HG03196 (cell line): ENCODE results near the gene UPK3B.
"Not testable (repeated sequence)": the region's sequence is repeated elsewhere in the genome, so short reads cannot be mapped to it uniquely, and the experiment has no call there.

Experiments
- ATAC-seq: cut with Tn5 transposase; IDR thresholded peaks from one replicate; pipeline ENCODE4 v1.9.1; 2021; ENCODE audit not compliant: unreplicated experiment

Gene UPK3B

DNA sequence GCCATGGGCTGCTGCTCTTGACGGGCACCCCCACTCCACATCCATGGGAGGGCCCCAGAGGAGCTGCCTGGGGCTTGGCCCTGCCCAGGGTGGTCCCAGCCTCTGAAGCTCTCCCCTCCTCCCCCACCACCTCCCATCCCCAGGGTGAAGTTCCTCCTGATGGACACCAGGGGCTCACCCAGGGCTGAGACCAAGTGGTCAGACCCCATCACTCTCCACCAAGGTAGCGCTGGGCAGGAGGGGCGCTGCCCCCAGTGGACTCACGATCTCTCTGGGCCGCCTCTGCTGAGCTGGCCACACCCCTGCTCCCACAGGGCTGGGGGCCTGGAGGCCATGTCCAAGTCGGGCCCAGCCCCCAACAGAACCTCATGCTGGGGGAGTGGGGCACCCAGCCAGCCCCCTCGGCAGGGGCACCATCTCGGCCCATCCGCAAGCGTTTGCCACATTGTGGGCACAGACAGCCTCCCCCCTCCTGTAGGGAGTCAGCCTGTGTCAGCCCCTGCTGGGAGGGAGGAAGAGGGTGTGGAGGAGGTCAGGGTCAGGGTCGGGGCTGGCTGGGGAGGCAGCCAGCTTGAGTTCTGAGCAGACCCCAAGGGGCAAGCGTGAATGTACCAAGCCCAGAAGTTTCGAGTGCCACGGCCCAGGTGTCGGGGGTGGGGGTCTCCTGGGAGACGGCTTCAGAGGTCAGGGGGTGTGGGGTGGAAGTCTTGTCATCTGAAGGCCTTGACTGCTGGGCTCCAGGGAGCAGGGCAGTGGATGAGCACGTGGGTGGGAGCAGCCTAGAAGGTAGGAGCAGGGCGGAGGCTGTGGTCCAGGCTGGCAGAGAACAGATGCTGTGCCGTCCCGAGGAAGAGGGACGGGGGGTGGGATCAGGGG, 2.8 kb downstream of the UPK3B start:
- no peak for ATAC-seq

DNA sequence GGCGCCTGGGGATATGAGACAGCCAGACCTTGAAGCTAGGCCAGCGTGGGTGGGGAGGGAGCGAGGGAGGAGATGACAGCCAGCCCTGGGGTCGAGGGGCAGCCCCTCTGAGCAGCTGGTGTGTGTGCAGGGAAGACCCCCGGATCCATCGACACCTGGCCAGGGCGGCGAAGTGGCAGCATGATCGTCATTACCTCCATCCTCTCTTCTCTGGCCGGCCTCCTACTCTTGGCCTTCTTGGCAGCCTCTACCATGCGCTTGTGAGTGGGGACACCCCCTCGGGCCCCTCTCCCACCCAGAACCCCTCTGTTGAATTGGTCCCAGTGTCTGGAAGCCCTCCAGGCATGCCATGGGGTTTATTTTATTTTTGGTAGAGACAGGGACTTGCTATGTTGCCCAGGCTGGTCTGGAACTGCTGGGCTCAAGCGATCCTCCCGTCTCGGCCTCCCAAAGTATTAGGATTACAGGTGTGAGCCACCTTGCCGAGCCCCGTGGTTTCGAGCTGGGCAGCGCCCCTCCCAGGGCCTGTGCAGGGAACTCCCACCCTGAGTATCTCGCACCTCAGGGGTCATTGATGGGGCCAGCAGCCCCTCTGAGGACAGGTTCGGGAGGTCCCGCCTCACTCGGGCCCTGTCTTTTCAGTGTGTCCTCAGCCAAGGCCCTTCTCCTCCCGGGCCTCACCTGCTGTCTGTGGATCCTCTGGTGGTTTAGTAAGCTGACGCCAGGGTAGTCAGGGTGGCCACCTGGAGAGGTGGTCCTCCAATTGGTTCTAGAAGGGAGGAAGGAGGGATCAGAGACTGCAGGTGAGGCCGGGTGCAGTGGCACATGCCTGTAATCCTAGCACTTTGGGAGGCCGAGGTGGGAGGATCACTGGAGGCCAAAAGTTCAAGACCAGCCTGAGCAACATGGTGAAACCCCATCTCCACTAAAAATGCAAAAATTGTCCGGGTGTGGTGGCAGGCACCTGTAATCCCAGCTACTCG, 3.8 kb downstream of the UPK3B start:
- no peak for ATAC-seq

DNA sequence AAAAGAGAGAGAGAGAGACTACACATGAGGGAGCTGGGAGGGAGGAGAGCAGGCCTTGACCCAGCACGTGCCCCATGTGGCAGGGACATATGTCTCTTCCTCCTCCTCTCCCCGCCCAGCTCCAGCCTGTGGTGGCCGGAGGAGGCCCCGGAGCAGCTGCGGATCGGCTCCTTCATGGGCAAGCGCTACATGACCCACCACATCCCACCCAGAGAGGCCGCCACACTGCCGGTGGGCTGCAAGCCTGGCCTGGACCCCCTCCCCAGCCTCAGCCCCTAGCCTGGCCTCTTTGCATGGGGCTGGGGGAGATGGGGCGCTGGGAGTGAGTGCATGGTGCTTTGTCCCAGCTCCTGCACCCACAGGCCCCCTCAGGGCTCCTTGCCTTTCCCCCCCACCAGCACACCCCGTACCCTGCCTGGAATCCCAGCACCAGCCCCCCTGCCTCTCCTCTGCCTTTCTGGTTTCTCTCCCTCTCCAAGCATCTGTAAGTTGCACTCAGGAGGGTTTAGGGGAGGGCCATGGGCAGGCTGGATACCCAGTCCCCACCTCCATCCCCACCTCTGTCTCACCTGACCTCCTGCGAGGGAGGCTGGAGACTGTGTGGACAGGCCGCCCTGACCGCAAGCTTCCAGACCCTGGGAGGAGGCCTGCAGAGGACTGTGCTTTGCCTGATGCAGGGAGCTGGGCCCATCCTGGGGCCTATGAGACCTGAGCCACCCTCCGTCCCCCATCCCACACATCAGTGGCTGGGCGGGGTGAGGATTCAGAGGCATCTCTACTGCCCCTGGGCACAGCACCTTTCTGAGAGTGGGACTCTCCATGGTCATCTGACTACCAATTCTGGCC, 4.8 kb downstream of the UPK3B start:
- no peak for ATAC-seq

DNA sequence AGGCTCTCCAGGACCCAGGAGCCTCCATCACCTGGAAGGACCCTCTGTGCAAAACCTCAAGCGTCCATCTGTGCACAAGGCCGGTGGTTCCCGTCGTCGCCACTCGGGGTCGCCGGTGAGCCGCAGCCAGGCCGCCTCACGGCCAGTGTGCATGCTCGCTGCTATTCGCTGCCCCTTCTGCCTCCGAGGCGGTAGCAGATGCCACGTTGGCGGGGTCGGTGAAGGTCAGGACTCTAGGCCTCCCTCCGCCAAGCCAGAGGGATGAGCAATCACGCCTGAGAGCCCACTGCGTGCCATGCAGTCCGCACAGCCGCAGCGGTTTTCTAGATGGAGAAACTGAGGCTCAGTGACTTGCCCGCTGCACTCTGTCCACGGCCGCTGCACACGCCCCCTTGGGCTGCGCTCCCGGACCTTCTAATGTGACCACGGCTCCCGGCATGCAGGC, 5.7 kb downstream of the UPK3B start:
- ATAC-seq = no peak

DNA sequence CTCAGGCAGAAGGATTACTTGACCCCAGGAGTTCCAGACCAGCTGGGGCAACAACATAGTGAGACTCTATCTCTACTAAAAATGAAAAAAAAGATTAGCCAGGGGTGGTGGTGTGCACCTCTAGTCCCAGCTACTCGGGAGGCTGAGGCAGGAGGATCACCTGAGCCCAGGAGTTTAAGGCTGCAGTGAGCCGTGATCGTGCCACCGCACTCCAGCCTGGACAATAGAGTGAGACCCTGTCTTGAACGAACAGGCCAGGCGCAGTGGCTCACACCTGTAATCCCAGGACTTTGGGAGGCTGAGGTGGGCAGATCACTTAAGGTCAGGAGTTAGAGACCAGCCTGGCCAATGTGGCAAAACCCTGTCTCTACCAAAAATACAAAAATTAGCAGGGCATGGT, 6.6 kb downstream of the UPK3B start:
- ATAC-seq = not testable (repeated sequence)

DNA sequence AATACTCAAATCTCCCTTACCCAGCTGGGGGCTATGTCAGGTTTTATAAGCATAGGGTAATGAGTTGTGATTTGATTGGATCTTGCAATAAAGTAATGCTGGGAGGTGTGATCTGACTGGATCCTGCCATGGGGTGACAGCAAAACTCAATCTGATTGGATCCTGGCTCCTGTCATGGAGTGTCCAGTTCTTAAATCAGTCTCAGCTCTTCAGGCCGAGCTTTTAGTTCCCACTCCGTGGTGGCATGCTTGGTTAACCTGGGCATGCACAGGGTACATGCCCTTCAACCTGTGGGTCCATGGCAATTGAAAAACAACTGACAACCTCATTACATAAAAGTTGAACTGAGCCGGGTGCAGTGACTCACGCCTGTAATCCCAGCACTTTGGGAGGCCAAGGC, 15.8 kb downstream of the UPK3B start:
- ATAC-seq = not testable (repeated sequence)

DNA sequence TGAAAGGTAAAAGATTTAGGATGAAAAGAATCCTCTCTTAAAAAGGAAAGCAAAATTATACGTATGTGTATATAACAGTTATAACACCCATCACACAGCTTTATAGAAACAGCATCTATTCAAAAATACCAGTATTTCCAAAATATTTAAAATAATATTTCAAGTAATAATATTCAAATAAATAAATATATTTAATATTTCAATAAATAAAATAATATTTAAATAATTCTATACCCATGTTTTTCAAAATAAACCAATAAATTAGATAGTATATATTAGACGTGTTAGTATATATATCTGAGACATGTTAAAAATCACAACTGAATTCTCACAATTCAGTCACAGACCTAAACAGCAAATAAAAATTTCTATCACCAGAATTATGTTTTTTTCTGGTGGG, 21.3 kb downstream of the UPK3B start:
- not testable (repeated sequence) for ATAC-seq

DNA sequence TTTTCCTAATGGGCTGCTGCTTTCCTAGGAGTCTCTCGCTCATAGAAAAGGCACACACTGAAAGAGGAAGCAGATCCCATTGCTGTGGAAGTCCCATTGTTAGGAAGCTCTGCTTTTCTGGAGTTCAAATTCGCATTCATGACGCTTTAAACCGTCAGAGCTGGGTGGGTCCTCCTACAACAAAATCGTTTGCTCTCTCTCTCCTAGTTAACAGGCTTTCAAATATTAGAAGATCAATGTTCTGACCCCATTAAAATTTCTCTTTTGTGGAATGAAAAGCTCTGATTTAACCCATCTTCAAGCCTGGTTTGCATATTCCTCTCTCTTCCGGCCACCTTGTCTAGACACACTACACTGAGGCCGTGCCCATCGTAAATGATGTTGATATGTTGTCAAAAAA, 32.8 kb downstream of the UPK3B start, which contains the start of gene SPDYE16:
TSS of gene SPDYE16 (minus strand) at position 101 of the 400 bp plus-strand sequence. CDS start 1,838 bp downstream, outside the sequence.
- ATAC-seq = not testable (repeated sequence)

DNA sequence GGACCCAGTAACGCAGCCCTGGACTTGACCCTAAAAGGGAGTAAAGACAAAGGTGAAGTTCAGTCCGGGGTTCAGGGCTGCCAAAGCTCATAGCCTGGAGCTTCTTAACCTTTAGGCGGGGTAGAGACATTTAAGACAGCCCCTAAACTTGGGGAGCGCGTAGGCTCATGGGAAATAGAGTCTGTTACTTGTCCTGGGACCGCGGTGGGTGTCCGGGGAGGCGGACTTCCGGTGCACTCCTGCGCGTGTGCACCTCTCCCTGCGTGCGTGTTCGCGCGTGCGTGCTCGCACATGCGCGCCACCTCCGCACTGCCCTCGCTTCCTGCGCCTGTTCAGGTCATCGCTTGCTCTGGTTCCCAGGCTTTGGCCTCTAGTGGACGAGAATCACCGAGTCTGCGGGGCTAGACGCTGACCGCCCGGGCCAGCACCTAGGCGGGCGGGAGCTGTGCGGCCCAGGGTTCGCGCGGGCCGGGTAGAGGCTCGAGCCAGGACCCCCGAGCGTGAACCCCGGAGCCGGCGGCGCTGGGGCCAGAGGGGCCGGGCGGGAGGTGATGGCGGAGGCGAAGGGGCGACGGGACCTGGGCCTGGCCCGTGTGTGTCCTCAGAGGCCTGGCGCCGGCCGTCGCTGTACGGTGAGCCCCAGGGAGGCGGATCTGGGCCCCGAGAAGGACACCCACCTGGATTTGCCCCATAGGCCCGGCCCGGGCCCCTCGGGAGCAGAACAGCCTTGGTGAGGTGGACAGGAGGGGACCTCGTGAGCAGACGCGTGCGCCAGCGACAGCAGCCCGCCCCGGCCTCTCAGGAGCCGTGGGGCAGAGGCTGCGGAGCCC, 38.9 kb downstream of the UPK3B start:
- peak; percentile 100 for ATAC-seq

DNA sequence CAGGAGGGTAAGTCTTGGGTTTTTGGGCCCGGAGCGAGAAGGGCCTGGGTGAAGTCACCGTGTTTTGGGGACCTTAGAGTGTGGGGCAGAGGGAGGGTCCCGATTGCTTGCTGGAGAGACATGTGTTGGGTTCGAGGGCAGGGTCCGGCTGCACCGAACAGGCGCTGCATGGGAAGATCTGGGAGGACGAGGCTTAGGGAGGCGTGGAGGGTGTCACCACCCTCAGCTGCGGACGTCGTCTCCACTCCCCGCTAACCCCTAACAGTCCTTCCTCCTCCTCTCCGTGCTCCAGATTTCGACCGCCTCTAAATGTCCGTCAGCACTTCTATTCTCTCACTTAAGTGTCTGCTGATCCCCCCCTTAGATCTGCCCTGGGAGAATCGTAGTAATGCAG, 39.5 kb downstream of the UPK3B start:
- ATAC-seq = not testable (repeated sequence)

DNA sequence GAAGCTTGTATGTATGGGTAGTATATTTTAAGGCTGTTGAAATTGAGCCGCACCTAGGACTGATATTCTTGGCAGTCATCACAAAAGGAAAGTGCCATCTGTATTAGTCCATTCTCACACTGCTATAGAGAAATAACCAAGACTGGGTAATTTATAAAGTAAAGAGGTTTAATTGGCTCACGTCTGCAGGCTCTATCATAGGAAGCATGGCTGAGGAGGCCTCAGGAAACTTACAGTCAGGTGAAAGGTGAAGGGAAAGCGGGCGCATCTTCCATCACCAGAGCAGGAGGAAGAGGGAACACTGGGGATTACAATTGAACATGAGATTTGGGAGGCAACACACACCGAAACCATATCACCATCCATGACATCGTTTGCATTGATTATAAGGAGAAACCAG, 41.6 kb downstream of the UPK3B start:
- ATAC-seq = not testable (repeated sequence)

DNA sequence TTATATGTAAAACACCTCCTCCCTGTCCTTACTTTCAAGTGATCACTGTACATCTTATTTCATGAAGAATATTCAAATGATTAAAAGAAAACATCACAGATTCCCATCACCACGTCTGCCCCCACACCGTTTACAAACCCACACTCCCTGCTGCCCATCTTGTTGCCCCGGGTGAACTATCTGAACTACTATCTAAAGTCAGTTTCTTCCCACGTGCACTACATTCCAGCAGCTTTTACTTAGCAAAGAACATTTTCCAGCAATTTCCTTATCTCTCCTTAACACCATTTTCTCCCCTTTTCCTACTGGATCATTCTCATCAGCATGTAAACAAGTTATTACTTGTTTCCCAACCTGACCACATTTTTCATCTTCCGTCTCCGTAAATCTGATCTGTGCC, 49.3 kb downstream of the UPK3B start:
- ATAC-seq = not testable (repeated sequence)

DNA sequence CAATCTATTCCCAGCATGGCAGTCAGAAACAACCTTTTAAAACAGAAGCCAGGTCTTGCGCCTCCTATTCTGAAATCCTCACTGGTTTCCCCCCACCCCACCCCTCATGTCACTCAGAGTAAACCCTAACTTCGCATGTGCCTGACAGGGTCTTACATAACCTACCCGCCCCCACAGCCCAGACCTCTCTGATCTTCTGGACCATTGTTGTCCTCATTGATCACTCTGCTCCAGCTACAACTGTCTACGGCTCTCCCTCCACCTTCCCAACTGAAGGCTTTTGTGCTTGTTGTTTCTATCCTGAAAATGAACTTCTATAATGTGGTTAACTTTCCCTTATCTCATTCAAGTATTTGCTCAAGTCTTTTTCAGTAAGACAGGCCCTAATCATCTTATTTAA, 49.8 kb downstream of the UPK3B start:
- not testable (repeated sequence) for ATAC-seq

DNA sequence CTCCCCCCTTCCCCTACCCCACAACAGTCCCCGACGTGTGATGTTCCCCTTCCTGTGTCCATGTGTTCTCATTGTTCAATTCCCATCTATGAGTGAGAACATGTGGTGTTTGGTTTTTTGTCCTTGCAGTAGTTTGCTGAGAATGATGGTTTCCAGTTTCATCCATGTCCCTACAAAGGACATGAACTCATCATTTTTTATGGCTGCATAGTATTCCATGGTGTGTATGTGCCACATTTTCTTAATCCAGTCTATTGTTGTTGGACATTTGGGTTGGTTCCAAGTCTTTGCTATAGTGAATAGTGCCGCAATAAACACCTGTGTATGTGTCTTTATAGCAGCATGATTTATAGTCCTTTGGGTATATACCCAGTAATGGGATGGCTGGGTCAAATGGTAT, 51.0 kb downstream of the UPK3B start:
- not testable (repeated sequence) for ATAC-seq

DNA sequence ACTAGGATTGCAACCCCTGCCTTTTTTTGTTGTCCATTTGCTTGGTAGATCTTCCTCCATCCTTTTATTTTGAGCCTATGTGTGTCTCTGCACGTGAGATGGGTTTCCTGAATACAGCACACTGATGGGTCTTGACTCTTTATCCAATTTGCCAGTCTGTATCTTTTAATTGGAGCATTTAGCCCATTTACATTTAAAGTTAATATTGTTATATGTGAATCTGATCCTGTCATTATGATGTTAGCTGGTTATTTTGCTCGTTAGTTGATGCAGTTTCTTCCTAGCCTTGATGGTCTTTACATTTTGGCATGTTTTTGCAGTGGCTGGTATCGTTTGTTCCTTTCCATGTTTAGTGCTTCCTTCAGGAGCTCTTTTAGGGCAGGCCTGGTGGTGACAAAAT, 54.6 kb downstream of the UPK3B start:
- ATAC-seq = not testable (repeated sequence)
